Endothelial cell of umbilical vein (primary cell): ENCODE measurements around the gene TERC. TPM values are rescaled to one million over a fixed set of nuclear protein-coding genes. Genes with fewer than 3 reads are reported as not detected.

Experiments
- BruUV-seq: library from RNA; stranded (reverse); fragments of 400-500 nt; replicated peaks from 2 replicates; lab custom pipeline; 2021; lab: Mats Ljungman, UMichigan
- CTCF ChIA-PET: fragments of 300-600, 350-600 bp; sonication (Branson Sonifier 250); formaldehyde crosslinking; loops from one replicate; lab custom pipeline; 2021; ENCODE audit warnings: antibody characterized with exemption, inconsistent platforms; lab: Charles Lee
- POLR2A ChIA-PET: fragments of 300-600, 350-600 bp; sonication (Branson Sonifier 250); formaldehyde crosslinking; loops from one replicate; lab custom pipeline; 2021; ENCODE audit warnings: antibody characterized with exemption, inconsistent platforms; lab: Charles Lee
- DNase-seq: peaks from one replicate; pipeline ENCODE4 v3.0.0-alpha.2; 2011; ENCODE audit warnings: low read depth, low spot score
- FAIRE-seq: peaks from 2 replicates; lab custom pipeline; 2011; peaks lifted over from hg19 to GRCh38; lab: Jason Lieb, UNC
- H2AFZ ChIP-seq: 2 replicates; pipeline ENCODE4 v1.6.0; 2012; ENCODE audit warnings: low read depth, low read length, control low read depth, inconsistent platforms
- H3K27ac ChIP-seq: 2 replicates; pipeline ENCODE4 v1.5.1; 2011; ENCODE audit warnings: low read depth, mild to moderate bottlenecking, control low read depth, low read length, moderate library complexity; ENCODE audit not compliant: insufficient read depth
- H3K27me3 ChIP-seq, 2 experiments: 2 replicates each; pipeline versions ENCODE4 v1.6.0 to v1.6.1; 2011; ENCODE audit warnings: low read length in 2 of 2, mixed read lengths in 1 of 2; ENCODE audit not compliant: control insufficient read depth in 2 of 2, insufficient read depth in 2 of 2
- H3K36me3 ChIP-seq, 2 experiments: 2 replicates in 1 of 2; 3 replicates in 1 of 2; pipeline ENCODE4 v1.5.1; 2011; ENCODE audit warnings: low read length in 2 of 2, mild to moderate bottlenecking in 1 of 2, moderate library complexity in 1 of 2; ENCODE audit not compliant: control insufficient read depth in 2 of 2, insufficient read depth in 2 of 2; ENCODE audit errors: extremely low read depth in 1 of 2
- H3K4me1 ChIP-seq: 3 replicates; pipeline ENCODE4 v1.5.1; 2011; ENCODE audit warnings: mild to moderate bottlenecking, low read length; ENCODE audit not compliant: control insufficient read depth, insufficient read depth; ENCODE audit errors: extremely low read depth
- H3K4me2 ChIP-seq: 2 replicates; pipeline ENCODE4 v1.6.1; 2011; ENCODE audit warnings: low read length, control low read depth, mixed read lengths; ENCODE audit not compliant: insufficient read depth
- H3K4me3 ChIP-seq, 3 experiments: fragments of 200-600 bp in 1 of 3; sonication (generic), shearing (Covaris generic) in 1 of 3; replicated peaks in 1 of 3; 2 replicates each; pipeline ENCODE4 v1.5.1; 2011 to 2016; ENCODE audit warnings: control low read depth in 3 of 3, low read length in 3 of 3, mild to moderate bottlenecking in 2 of 3, inconsistent platforms in 1 of 3, low read depth in 1 of 3, moderate library complexity in 1 of 3; ENCODE audit not compliant: insufficient read depth in 1 of 3
- H3K79me2 ChIP-seq: 2 replicates; pipeline ENCODE4 v1.6.0; 2012; ENCODE audit warnings: low read length, inconsistent platforms; ENCODE audit not compliant: control insufficient read depth, insufficient read depth
- H3K9ac ChIP-seq: replicated peaks from 2 replicates; pipeline ENCODE3; 2011; ENCODE audit warnings: low read length, control low read depth; ENCODE audit not compliant: insufficient read depth; ENCODE audit errors: extremely low read depth
- H3K9me1 ChIP-seq: replicated peaks from 3 replicates; pipeline ENCODE4 v1.6.0; 2011; ENCODE audit warnings: mild to moderate bottlenecking, low read length; ENCODE audit not compliant: control insufficient read depth, insufficient read depth; ENCODE audit errors: extremely low read depth
- H3K9me3 ChIP-seq: replicated peaks from 2 replicates; pipeline ENCODE4 v1.5.1; 2012; ENCODE audit warnings: low read length, inconsistent platforms; ENCODE audit not compliant: control insufficient read depth, insufficient read depth
- H4K20me1 ChIP-seq: replicated peaks from 2 replicates; pipeline ENCODE3; 2011; ENCODE audit warnings: mild to moderate bottlenecking, low read length; ENCODE audit not compliant: control insufficient read depth, insufficient read depth; ENCODE audit errors: extremely low read depth
- CTCF ChIP-seq, 2 donors: IDR thresholded peaks; 1 replicate in 1 of 2; 2 replicates in 1 of 2; pipeline ENCODE4 v1.5.1; 2011; ENCODE audit warnings: low read length in 2 of 2, mild to moderate bottlenecking in 2 of 2, moderate library complexity in 2 of 2, control low read depth in 1 of 2, inconsistent platforms in 1 of 2, low read depth in 1 of 2; ENCODE audit not compliant: insufficient read depth in 1 of 2; ENCODE audit errors: extremely low read depth in 1 of 2
- EZH2 ChIP-seq: IDR thresholded peaks from 2 replicates; pipeline ENCODE4 v1.6.1; 2012; ENCODE audit warnings: borderline replicate concordance, low read depth, mild to moderate bottlenecking, moderate library complexity, low read length, inconsistent platforms; ENCODE audit not compliant: severe bottlenecking
- FOS ChIP-seq: IDR thresholded peaks from 2 replicates; pipeline ENCODE4 v1.6.1; 2011; ENCODE audit warnings: mild to moderate bottlenecking, low read length, moderate library complexity, borderline replicate concordance; ENCODE audit not compliant: insufficient read depth
- GATA2 ChIP-seq: IDR thresholded peaks from 2 replicates; pipeline ENCODE4 v1.7.0; 2011; ENCODE audit warnings: low read depth, mild to moderate bottlenecking, moderate library complexity, mixed read lengths, low read length; ENCODE audit not compliant: insufficient read length, insufficient read depth
- JUN ChIP-seq: IDR thresholded peaks from 2 replicates; pipeline ENCODE4 v1.6.1; 2011; ENCODE audit warnings: borderline replicate concordance, low read depth; ENCODE audit not compliant: insufficient read length, insufficient read depth
- MAX ChIP-seq: IDR thresholded peaks from 2 replicates; pipeline ENCODE4 v1.6.1; 2011; ENCODE audit not compliant: insufficient read depth, insufficient read length
- MYC ChIP-seq: IDR thresholded peaks from one replicate; pipeline ENCODE4 v1.6.1; 2011; ENCODE audit warnings: mild to moderate bottlenecking, low read depth, low read length
- POLR2A ChIP-seq: IDR thresholded peaks from 2 replicates; pipeline ENCODE4 v1.6.1; 2012; ENCODE audit warnings: low read depth, mild to moderate bottlenecking, control low read depth, low read length
- POLR2AphosphoS5 ChIP-seq: IDR thresholded peaks from 2 replicates; pipeline ENCODE4 v1.6.1; 2012; ENCODE audit warnings: low read depth, mild to moderate bottlenecking, control low read depth, low read length, moderate library complexity; ENCODE audit not compliant: insufficient read depth
- dilution Hi-C: fragments of 300-500 bp; cut with MboI; formaldehyde crosslinking; loops from one replicate; pipeline ENCODE4 v1.15.0; 2019; ENCODE audit warnings: low sequenced_read_pairs; ENCODE audit not compliant: extremely low pct_ligation_motif_present
- intact Hi-C: fragments of 100-400 bp; cut with micrococcal nuclease; formaldehyde crosslinking; loops from one replicate; pipeline ENCODE4 v1.10.0; 2022
- polyA plus RNA-seq, 4 experiments: library from polyadenylated mRNA; depleted of rRNA in 3 of 4; stranded (reverse) in 3 of 4; unstranded in 1 of 4; fragments of >200 nt; gene quantifications; 2 replicates each; pipeline versions ENCODE4 v1.2.1 to v1.2.3, GENCODE V29; 2011 to 2012; ENCODE audit warnings: missing spikeins in 1 of 4
- total RNA-seq: library from RNA; stranded (reverse); gene quantifications from 2 replicates; pipeline ENCODE4 v1.2.3, GENCODE V29; 2021

TERC gene
- total and polyA plus RNA-seq, 2 donors (not counting 3 experiments of a cell fraction or from before 2014, with no cell fraction given) = 2.6 to 6.1 TPM

DNA sequence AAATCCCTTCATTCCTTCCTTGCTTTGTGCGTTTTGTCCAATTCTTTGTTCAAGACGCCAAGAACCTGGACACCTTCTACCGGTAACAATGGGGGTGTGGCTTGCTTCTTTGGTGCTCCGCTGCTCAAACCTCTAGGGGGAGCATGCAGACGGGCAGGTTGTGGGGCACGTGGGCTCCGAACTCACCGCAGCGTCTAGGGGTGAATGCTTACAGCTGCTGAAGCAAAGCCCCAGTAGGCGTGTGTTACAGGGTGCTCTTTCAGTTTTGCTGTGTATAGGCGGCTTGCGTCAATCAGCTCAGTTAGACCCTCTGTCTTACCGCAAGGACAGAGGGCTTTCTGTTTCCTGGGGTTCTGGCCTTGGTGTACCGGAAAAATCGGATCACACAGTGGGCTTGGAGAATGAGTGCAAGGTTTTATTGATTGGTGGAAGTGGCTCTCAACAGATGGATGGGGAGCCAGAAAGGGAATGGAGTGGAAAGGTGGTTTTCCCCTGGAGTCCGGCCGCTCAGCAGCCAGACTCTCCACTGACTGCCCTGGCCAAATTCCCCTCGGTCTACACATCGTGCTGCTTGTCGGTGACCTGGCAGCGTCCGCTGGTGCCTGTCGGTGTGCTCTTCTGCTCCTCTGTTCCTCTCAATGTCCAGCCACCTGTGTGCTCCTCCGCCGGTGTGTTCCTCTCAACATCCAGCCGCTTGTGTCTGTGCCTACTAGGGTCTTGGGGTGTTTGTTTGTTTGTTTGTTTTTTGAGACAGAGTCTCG is 49.1 kb upstream of the TERC start:
- Histone ChIP-seq H4K20me1 (no peaks in the 10 kb centered on the region), H3K4me1 (peaks cover 15% of the 10 kb centered on the region), H3K27me3 (peaks cover 3 to 8% of the 10 kb centered on the region in 2 experiments), H3K4me2 (peak overlapping the region; percentile 74), H3K27ac (no peak overlapping the region), H2AFZ (peak overlapping the region; percentile 95), H3K36me3 (no peaks in the 10 kb centered on the region), H3K4me3 (peak overlapping the region; percentile 4 to 48 (median 44)), H3K79me2 (no peaks in the 10 kb centered on the region), H3K9ac (no peak overlapping the region), H3K9me3 (peaks cover 4% of the 10 kb centered on the region), H3K9me1 (no peaks in the 10 kb centered on the region)
- BruUV-seq = no TSS peak
- TF ChIP-seq POLR2A = no peak
- peak in 1 of 2 donors; percentile 59 for TF ChIP-seq CTCF (IDR thresholded peaks at IDR 0.05; ENCODE audit: extremely low read depth in 1 of 2, insufficient read depth in 1 of 2, low read depth in 1 of 2, low read length in 2 of 2)
- TF ChIP-seq MAX = peak; percentile 16
- ChIA-PET POLR2A (no interaction called here), CTCF (no interaction called here)
- intact Hi-C loops (loop anchor here (2.0 kb wide), 1 partner anchor 41 kb away; the partner anchor contains the start of gene MYNN), dilution Hi-C loops (no loop called here)
- peak; percentile 28 for DNase-seq
- no peak for FAIRE-seq

DNA sequence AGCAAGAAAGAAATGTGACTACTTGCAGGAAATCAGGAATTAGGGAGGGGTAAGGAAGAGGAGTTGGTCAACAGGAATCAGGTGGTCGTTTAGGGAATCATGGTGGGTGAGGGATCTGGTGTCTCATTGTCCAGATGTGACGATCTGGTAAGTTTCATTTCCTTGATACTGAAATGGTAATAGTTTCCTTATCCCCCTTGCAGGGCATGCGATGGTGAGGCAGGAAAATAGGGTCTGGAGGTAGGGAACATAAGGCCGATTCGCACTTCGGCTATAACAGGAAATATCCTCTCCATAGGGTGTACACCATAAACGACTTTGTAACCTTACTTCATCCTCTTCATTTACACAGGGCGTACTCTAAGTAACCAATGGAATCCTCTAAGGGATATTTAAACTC is 48.4 kb upstream of the TERC start:
- Histone ChIP-seq H3K4me3 (peak overlapping the region; percentile 4 to 48 (median 44)), H3K79me2 (no peaks in the 10 kb centered on the region), H3K9me3 (peaks cover 4% of the 10 kb centered on the region), H2AFZ (peak overlapping the region; percentile 95), H3K4me1 (peaks cover 15% of the 10 kb centered on the region), H3K27ac (no peak overlapping the region), H3K36me3 (no peaks in the 10 kb centered on the region), H3K9ac (no peak overlapping the region), H4K20me1 (no peaks in the 10 kb centered on the region), H3K27me3 (peaks cover 3 to 4% of the 10 kb centered on the region in 2 experiments), H3K9me1 (no peaks in the 10 kb centered on the region), H3K4me2 (peak overlapping the region; percentile 74)
- BruUV-seq = no TSS peak
- dilution Hi-C loops = no loop called here
- no peak for DNase-seq
- intact Hi-C loops = loop anchor here (2.0 kb wide), 1 partner anchor 40 kb away; the partner anchor contains the start of gene MYNN
- no peak for FAIRE-seq
- TF ChIP-seq MYC (no peak), POLR2A (no peak), CTCF (IDR thresholded peaks at IDR 0.05; ENCODE audit: extremely low read depth in 1 of 2, insufficient read depth in 1 of 2, low read depth in 1 of 2, low read length in 2 of 2) (no peak), GATA2 (no peak), JUN (no peak), EZH2 (no peak), POLR2AphosphoS5 (no peak), FOS (no peak), MAX (no peak)
- CTCF ChIA-PET = no interaction called here
- POLR2A ChIA-PET = interaction anchor here (0.9 kb wide), 1 partner anchor 44 kb away, joined by 3 read pairs; the partner anchor contains the start of gene ACTRT3
